GM06990 (cell line): ENCODE measurements around the gene SOX11.

Experiments
- DNase-seq: peaks from one replicate; pipeline ENCODE4 v3.0.0-alpha.2; 2011; ENCODE audit not compliant: insufficient read length; ENCODE audit errors: extremely low read depth
- H3K27me3 ChIP-seq: replicated peaks from 2 replicates; pipeline ENCODE4 v1.6.0; 2011; ENCODE audit warnings: low read length; ENCODE audit not compliant: control insufficient read depth, insufficient read depth
- H3K36me3 ChIP-seq: 2 replicates; pipeline ENCODE4 v1.5.1; 2011; ENCODE audit warnings: low read length; ENCODE audit not compliant: control insufficient read depth, insufficient read depth
- H3K4me3 ChIP-seq: replicated peaks from 2 replicates; pipeline ENCODE4 v1.5.1; 2011; ENCODE audit warnings: low read depth, mild to moderate bottlenecking, control low read depth, low read length
- CTCF ChIP-seq: IDR thresholded peaks from 2 replicates; pipeline ENCODE4 v1.5.1; 2011; ENCODE audit warnings: low read length, control low read depth, mild to moderate bottlenecking, inconsistent platforms; ENCODE audit not compliant: insufficient read depth, poor library complexity, severe bottlenecking

SOX11 gene

GRCh38 chr2:5727235-5727634 is 35.1 kb downstream of the SOX11 start:
- Histone ChIP-seq H3K4me3 (no peak overlapping the region), H3K36me3 (no peaks in the 10 kb centered on the region)
- TF ChIP-seq CTCF, result no peak

GRCh38 chr2:5729416-5729815 is 37.2 kb downstream of the SOX11 start:
- no peak for TF ChIP-seq CTCF
- H3K27me3 ChIP-seq, result no peaks in the 10 kb centered on the region
- no peaks in the 10 kb centered on the region for H3K36me3 ChIP-seq
- no peak overlapping the region for H3K4me3 ChIP-seq
- DNase-seq, result no peak

More at GRCh38 chr2:5727235-5727634, 35.1 kb downstream of the SOX11 start:
- no peak for DNase-seq
- H3K27me3 ChIP-seq, result no peaks in the 10 kb centered on the region

GRCh38 chr2:5730386-5730785 is 38.2 kb downstream of the SOX11 start:
- Histone ChIP-seq H3K4me3 (no peak overlapping the region), H3K36me3 (no peaks in the 10 kb centered on the region), H3K27me3 (no peaks in the 10 kb centered on the region)
- TF ChIP-seq CTCF, result no peak
- DNase-seq, result no peak

- no peak for DNase-seq
- H3K36me3 ChIP-seq, result no peaks in the 10 kb centered on the region
- no peaks in the 10 kb centered on the region for H3K27me3 ChIP-seq
- no peak overlapping the region for H3K4me3 ChIP-seq
- TF ChIP-seq CTCF, result no peak
These were observed 42.8 kb downstream of the SOX11 start for GRCh38 chr2:5734859-5735520.

- no peak for TF ChIP-seq CTCF
- no peaks in the 10 kb centered on the region for H3K36me3 ChIP-seq
- DNase-seq, result no peak
- no peaks in the 10 kb centered on the region for H3K27me3 ChIP-seq
- no peak overlapping the region for H3K4me3 ChIP-seq
These were observed 43.3 kb downstream of the SOX11 start for GRCh38 chr2:5735521-5735861.

- Histone ChIP-seq H3K27me3 (no peaks in the 10 kb centered on the region), H3K4me3 (no peak overlapping the region), H3K36me3 (no peaks in the 10 kb centered on the region)
- TF ChIP-seq CTCF, result no peak
- no peak for DNase-seq
These were observed 43.9 kb downstream of the SOX11 start for GRCh38 chr2:5736050-5736449.
